Measurements from ENCODE around the gene PGA4. TPM values are rescaled to one million over a fixed set of nuclear protein-coding genes. Genes with fewer than 3 reads are reported as not detected.
"Not testable (repeated sequence)": the region's sequence is repeated elsewhere in the genome, so short reads cannot be mapped to it uniquely, and the experiment has no call there.

Gene PGA4
- total RNA-seq, 1 donor from 2014 or later: not detected

GRCh38 chr11:61240875-61241274, 18.7 kb downstream of the PGA4 start, which contains the start of gene PGA5:
Gene PGA5 (plus strand): TSS chr11:61241175. CDS start chr11:61241227, 52 bp downstream.
- intact Hi-C loops (cut with DNase I): not testable (repeated sequence)

GRCh38 chr11:61241526-61241925, 19.4 kb downstream of the PGA4 start:
- DNase-seq (ENCODE audit: low spot score): not testable (repeated sequence)

More at GRCh38 chr11:61240875-61241274, 18.7 kb downstream of the PGA4 start, which contains the start of gene PGA5:
- DNase-seq (ENCODE audit: low spot score): not testable (repeated sequence)

GRCh38 chr11:61245284-61245964, 23.3 kb downstream of the PGA4 start:
- DNase-seq (ENCODE audit: low spot score); intact Hi-C loops (cut with DNase I): not testable (repeated sequence)

More at GRCh38 chr11:61241526-61241925, 19.4 kb downstream of the PGA4 start:
- intact Hi-C loops (cut with DNase I): not testable (repeated sequence)

- intact Hi-C loops (cut with DNase I); DNase-seq (ENCODE audit: low spot score): not testable (repeated sequence)
Observed at GRCh38 chr11:61248071-61248470, 25.9 kb downstream of the PGA4 start.

- intact Hi-C loops (cut with DNase I); DNase-seq (ENCODE audit: low spot score): not testable (repeated sequence)
Observed at GRCh38 chr11:61249201-61249600, 27.1 kb downstream of the PGA4 start.

- DNase-seq (ENCODE audit: low spot score): not testable (repeated sequence)
- intact Hi-C loops (cut with DNase I): loop anchor here (10.0 kb wide), 1 partner anchor 134 kb away; no protein-coding TSS in a partner anchor
Observed at GRCh38 chr11:61250796-61251765, 28.9 kb downstream of the PGA4 start.

GRCh38 chr11:61252332-61252731, 30.2 kb downstream of the PGA4 start:
- intact Hi-C loops (cut with DNase I): loop anchor here (10.0 kb wide), 1 partner anchor 132 kb away; no protein-coding TSS in a partner anchor

GRCh38 chr11:61254403-61255025, 32.4 kb downstream of the PGA4 start:
- intact Hi-C loops (cut with DNase I): loop anchor here (10.0 kb wide), 1 partner anchor 130 kb away; no protein-coding TSS in a partner anchor
- DNase-seq (ENCODE audit: low spot score): no peak

More at GRCh38 chr11:61252332-61252731, 30.2 kb downstream of the PGA4 start:
- not testable (repeated sequence) for DNase-seq (ENCODE audit: low spot score)

GRCh38 chr11:61256710-61257482, 34.7 kb downstream of the PGA4 start:
- intact Hi-C loops (cut with DNase I): loop anchor here (10.0 kb wide), 1 partner anchor 128 kb away; no protein-coding TSS in a partner anchor
- no peak for DNase-seq (ENCODE audit: low spot score)

GRCh38 chr11:61258546-61258945, 36.4 kb downstream of the PGA4 start:
- DNase-seq (ENCODE audit: low spot score): no peak
- intact Hi-C loops (cut with DNase I): loop anchor here (10.0 kb wide), 1 partner anchor 126 kb away; no protein-coding TSS in a partner anchor

- no peak for DNase-seq (ENCODE audit: low spot score)
- intact Hi-C loops (cut with DNase I): loop anchor here (10.0 kb wide), 1 partner anchor 125 kb away; no protein-coding TSS in a partner anchor
Observed at GRCh38 chr11:61259363-61259762, 37.2 kb downstream of the PGA4 start.

GRCh38 chr11:61264371-61264770, 42.2 kb downstream of the PGA4 start:
- intact Hi-C loops (cut with DNase I): no loop called here
- no peak for DNase-seq (ENCODE audit: low spot score)

- intact Hi-C loops (cut with DNase I): no loop called here
- DNase-seq (ENCODE audit: low spot score): no peak
Observed at GRCh38 chr11:61264795-61265194, 42.6 kb downstream of the PGA4 start.

- no peak for DNase-seq (ENCODE audit: low spot score)
- intact Hi-C loops (cut with DNase I): no loop called here
Observed at GRCh38 chr11:61265357-61265756, 43.2 kb downstream of the PGA4 start.

- intact Hi-C loops (cut with DNase I): no loop called here
- no peak for DNase-seq (ENCODE audit: low spot score)
Observed at GRCh38 chr11:61266602-61267001, 44.5 kb downstream of the PGA4 start.

GRCh38 chr11:61267437-61267841, 45.3 kb downstream of the PGA4 start:
- DNase-seq (ENCODE audit: low spot score): no peak
- intact Hi-C loops (cut with DNase I): no loop called here

GRCh38 chr11:61268588-61269250, 46.6 kb downstream of the PGA4 start:
- intact Hi-C loops (cut with DNase I): no loop called here
- DNase-seq (ENCODE audit: low spot score): no peak

Measured in cardiac septum (tissue), 1 donor.